RPMI8226 (cell line): ENCODE data around the gene TMEM252.

Experiments
- DNase-seq: peaks from one replicate; pipeline ENCODE4 v3.0.0-alpha.2; 2015

TMEM252 gene

GRCh38 chr9:68540712-68541535 lies at the start of gene TMEM252:
TMEM252 (minus strand) TSS chr9:68540883; CDS start chr9:68540814, 69 bp downstream.
- DNase-seq = no peak

GRCh38 chr9:68585034-68585761 lies 44.5 kb upstream of the TMEM252 start:
- no peak for DNase-seq

GRCh38 chr9:68584189-68585033 lies 43.7 kb upstream of the TMEM252 start:
- peak; percentile 88 for DNase-seq

GRCh38 chr9:68581696-68582095 lies 41.0 kb upstream of the TMEM252 start:
- no peak for DNase-seq

GRCh38 chr9:68577774-68578591 lies 37.3 kb upstream of the TMEM252 start:
- no peak for DNase-seq

GRCh38 chr9:68575817-68576216 lies 35.1 kb upstream of the TMEM252 start:
- no peak for DNase-seq

- no peak for DNase-seq
Observed at GRCh38 chr9:68574150-68574549, 33.5 kb upstream of the TMEM252 start.

GRCh38 chr9:68567565-68567964 lies 26.9 kb upstream of the TMEM252 start:
- DNase-seq = no peak

GRCh38 chr9:68562461-68562860 lies 21.8 kb upstream of the TMEM252 start:
- DNase-seq = no peak

GRCh38 chr9:68560071-68560844 lies 19.6 kb upstream of the TMEM252 start:
- peak; percentile 56 for DNase-seq

GRCh38 chr9:68558545-68558944 lies 17.9 kb upstream of the TMEM252 start:
- no peak for DNase-seq

GRCh38 chr9:68555437-68556150 lies 14.9 kb upstream of the TMEM252 start:
- no peak for DNase-seq

GRCh38 chr9:68552700-68553476 lies 12.2 kb upstream of the TMEM252 start:
- DNase-seq = no peak

- DNase-seq = no peak
Observed at GRCh38 chr9:68551191-68551590, 10.5 kb upstream of the TMEM252 start.

GRCh38 chr9:68548241-68548640 lies 7.6 kb upstream of the TMEM252 start:
- DNase-seq = no peak

GRCh38 chr9:68547417-68547816 lies 6.7 kb upstream of the TMEM252 start:
- no peak for DNase-seq

GRCh38 chr9:68546596-68547390 lies 6.1 kb upstream of the TMEM252 start:
- peak; percentile 37 for DNase-seq

GRCh38 chr9:68545033-68545705 lies 4.5 kb upstream of the TMEM252 start:
- DNase-seq = no peak

- DNase-seq = no peak
Observed at GRCh38 chr9:68541568-68541967, 885 bp upstream of the TMEM252 start.
